ENCODE measurements around the gene CACNG3. TPM values are rescaled to one million over a fixed set of nuclear protein-coding genes. Genes with fewer than 3 reads are reported as not detected.

The CACNG3 gene
- total RNA-seq, 1 donor: not detected

DNA sequence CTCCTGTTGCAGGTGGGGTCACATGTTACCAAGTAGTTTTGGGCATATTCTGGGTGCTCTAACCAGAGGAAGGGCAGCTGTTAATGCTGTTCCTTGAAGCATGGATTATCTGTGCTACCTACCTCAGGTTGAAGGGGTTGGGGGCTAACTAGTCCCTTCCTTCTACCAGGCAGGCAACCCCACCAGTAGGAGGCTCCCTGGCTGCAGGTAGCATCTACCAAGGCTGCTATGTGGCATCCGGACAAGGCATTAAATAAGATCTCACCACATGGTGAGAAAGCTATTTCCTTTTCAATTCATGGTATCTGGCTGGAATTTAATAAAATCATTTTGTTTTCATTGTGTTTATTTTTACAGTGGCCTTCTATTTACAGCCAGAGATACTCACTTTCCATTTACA, 62.5 kb downstream of the CACNG3 start:
- Histone ChIP-seq H3K4me3 (ENCODE audit: insufficient read depth, low read length) (no peak overlapping the region), H3K9me3 (ENCODE audit: low read depth, low read length) (no peaks in the 10 kb centered on the region), H3K36me3 (ENCODE audit: insufficient read depth, low read length) (no peaks in the 10 kb centered on the region), H2AFZ (ENCODE audit: low read length) (no peak overlapping the region), H3K4me2 (ENCODE audit: insufficient read depth, low read length) (no peak overlapping the region), H3K27me3 (ENCODE audit: insufficient read depth, low read length) (no peaks in the 10 kb centered on the region), H3K27ac (ENCODE audit: low read depth, low read length) (no peak overlapping the region), H4K20me1 (ENCODE audit: insufficient read depth, low read length) (no peaks in the 10 kb centered on the region), H3K4me1 (ENCODE audit: insufficient read depth, low read length) (no peaks in the 10 kb centered on the region), H3K79me2 (ENCODE audit: insufficient read depth, low read length) (no peaks in the 10 kb centered on the region)
- TF ChIP-seq, protein P1, sequence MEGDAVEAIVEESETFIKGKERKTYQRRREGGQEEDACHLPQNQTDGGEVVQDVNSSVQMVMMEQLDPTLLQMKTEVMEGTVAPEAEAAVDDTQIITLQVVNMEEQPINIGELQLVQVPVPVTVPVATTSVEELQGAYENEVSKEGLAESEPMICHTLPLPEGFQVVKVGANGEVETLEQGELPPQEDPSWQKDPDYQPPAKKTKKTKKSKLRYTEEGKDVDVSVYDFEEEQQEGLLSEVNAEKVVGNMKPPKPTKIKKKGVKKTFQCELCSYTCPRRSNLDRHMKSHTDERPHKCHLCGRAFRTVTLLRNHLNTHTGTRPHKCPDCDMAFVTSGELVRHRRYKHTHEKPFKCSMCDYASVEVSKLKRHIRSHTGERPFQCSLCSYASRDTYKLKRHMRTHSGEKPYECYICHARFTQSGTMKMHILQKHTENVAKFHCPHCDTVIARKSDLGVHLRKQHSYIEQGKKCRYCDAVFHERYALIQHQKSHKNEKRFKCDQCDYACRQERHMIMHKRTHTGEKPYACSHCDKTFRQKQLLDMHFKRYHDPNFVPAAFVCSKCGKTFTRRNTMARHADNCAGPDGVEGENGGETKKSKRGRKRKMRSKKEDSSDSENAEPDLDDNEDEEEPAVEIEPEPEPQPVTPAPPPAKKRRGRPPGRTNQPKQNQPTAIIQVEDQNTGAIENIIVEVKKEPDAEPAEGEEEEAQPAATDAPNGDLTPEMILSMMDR (IDR thresholded peaks at IDR 0.05; ENCODE audit: extremely low read depth, low read depth, low read length): no peak
- DNase-seq (ENCODE audit: insufficient read length, low spot score, missing footprints): no peak

DNA sequence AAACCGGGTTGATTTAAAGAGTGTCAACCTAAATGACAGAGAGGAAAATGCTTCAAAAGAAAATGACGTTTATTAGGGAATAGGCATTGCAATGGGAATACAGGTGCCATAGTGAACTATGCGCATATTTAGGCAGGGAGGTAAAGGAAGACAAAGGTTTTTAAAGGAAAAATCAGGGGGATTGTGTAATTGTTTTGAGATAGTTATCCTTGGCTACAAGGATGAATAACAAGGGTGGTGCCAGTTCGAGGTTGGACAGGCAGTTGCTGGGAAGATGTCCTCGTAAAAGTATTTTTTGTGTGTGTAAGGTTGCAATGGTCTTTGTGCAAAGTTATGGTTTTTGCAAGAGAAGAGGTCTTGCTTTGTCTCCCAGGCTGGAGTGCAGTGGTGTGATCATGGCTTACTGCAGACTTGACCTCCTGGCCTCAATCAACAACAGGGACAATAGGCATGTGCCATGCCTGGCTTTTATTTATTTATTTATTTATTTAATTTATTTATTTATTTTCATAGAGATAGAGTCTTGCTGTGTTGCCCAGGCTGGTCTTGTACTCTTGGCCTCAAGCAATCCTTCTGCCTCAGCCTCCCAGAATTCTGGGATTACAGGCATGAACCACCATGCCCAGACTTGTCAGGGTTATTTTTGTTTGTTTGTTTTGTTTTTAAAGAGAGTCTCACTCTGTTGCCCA, 63.1 kb downstream of the CACNG3 start:
- no peak for DNase-seq (ENCODE audit: insufficient read length, low spot score, missing footprints)
- no peaks in the 10 kb centered on the region for H3K27me3 ChIP-seq (ENCODE audit: insufficient read depth, low read length)
- no peak overlapping the region for H3K27ac ChIP-seq (ENCODE audit: low read depth, low read length)
- H3K4me1 ChIP-seq (ENCODE audit: insufficient read depth, low read length): no peaks in the 10 kb centered on the region
- no peaks in the 10 kb centered on the region for H3K36me3 ChIP-seq (ENCODE audit: insufficient read depth, low read length)
- H2AFZ ChIP-seq (ENCODE audit: low read length): no peak overlapping the region
- TF ChIP-seq, protein P1 (IDR thresholded peaks at IDR 0.05; ENCODE audit: extremely low read depth, low read depth, low read length): no peak
- H4K20me1 ChIP-seq (ENCODE audit: insufficient read depth, low read length): no peaks in the 10 kb centered on the region
- no peak overlapping the region for H3K4me3 ChIP-seq (ENCODE audit: insufficient read depth, low read length)
- no peak overlapping the region for H3K4me2 ChIP-seq (ENCODE audit: insufficient read depth, low read length)
- no peaks in the 10 kb centered on the region for H3K79me2 ChIP-seq (ENCODE audit: insufficient read depth, low read length)
- no peaks in the 10 kb centered on the region for H3K9me3 ChIP-seq (ENCODE audit: low read depth, low read length)

DNA sequence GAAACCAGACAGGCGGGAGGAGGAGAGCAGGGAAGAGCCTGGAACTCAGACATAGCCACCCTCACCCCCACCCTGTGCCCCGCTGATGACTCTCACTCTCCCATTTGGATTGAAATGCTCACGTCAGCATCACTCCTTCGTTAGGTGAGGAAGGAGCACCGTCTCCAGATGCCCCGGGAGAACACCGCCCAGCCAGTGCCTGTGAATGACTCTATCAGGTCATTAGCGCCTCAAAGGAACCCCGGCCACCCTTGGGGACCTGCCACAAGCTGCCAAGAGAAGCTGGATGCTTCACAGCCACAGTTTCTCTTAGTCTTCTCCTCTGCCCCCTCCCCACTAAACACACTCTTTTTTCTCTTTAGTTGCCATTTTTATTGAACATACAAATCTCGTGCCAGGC, 66.0 kb downstream of the CACNG3 start:
- no peak for DNase-seq (ENCODE audit: insufficient read length, low spot score, missing footprints)
- no peak overlapping the region for H2AFZ ChIP-seq (ENCODE audit: low read length)
- H3K36me3 ChIP-seq (ENCODE audit: insufficient read depth, low read length): no peaks in the 10 kb centered on the region
- no peak overlapping the region for H3K4me2 ChIP-seq (ENCODE audit: insufficient read depth, low read length)
- no peak overlapping the region for H3K4me3 ChIP-seq (ENCODE audit: insufficient read depth, low read length)
- no peaks in the 10 kb centered on the region for H3K27me3 ChIP-seq (ENCODE audit: insufficient read depth, low read length)
- H3K27ac ChIP-seq (ENCODE audit: low read depth, low read length): no peak overlapping the region
- no peaks in the 10 kb centered on the region for H4K20me1 ChIP-seq (ENCODE audit: insufficient read depth, low read length)
- TF ChIP-seq, protein P1 (IDR thresholded peaks at IDR 0.05; ENCODE audit: extremely low read depth, low read depth, low read length): no peak
- H3K4me1 ChIP-seq (ENCODE audit: insufficient read depth, low read length): no peaks in the 10 kb centered on the region
- H3K79me2 ChIP-seq (ENCODE audit: insufficient read depth, low read length): no peaks in the 10 kb centered on the region
- peaks cover 2% of the 10 kb centered on the region for H3K9me3 ChIP-seq (ENCODE audit: low read depth, low read length)

DNA sequence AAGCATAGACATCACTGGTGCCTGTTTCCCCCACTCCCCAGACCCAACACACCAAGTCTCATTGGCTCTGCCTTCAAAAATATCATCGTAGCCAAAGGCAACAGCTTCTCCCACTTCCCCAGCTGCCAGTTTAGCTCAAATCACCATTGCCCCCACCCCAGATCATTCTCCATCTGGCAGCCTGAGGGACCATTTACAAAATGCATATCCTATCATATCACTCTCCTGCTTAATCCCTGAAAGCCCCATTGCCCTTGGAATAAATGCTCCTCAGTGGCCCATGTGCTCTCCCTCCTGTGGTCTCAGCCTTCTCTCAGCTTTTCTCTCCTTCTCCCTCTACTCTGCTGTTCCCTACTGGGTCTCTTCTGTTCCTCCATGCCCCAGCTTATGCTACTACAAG, 68.3 kb downstream of the CACNG3 start:
- TF ChIP-seq, protein P1 (IDR thresholded peaks at IDR 0.05; ENCODE audit: extremely low read depth, low read depth, low read length): no peak
- Histone ChIP-seq H3K36me3 (ENCODE audit: insufficient read depth, low read length) (no peaks in the 10 kb centered on the region), H4K20me1 (ENCODE audit: insufficient read depth, low read length) (no peaks in the 10 kb centered on the region), H3K4me1 (ENCODE audit: insufficient read depth, low read length) (no peaks in the 10 kb centered on the region), H3K27me3 (ENCODE audit: insufficient read depth, low read length) (no peaks in the 10 kb centered on the region), H3K4me3 (ENCODE audit: insufficient read depth, low read length) (no peak overlapping the region), H3K79me2 (ENCODE audit: insufficient read depth, low read length) (no peaks in the 10 kb centered on the region), H3K4me2 (ENCODE audit: insufficient read depth, low read length) (no peak overlapping the region), H2AFZ (ENCODE audit: low read length) (no peak overlapping the region), H3K27ac (ENCODE audit: low read depth, low read length) (no peak overlapping the region), H3K9me3 (ENCODE audit: low read depth, low read length) (peaks cover 2% of the 10 kb centered on the region)
- DNase-seq (ENCODE audit: insufficient read length, low spot score, missing footprints): no peak

All from osteoblast (primary cell).